H1 (cell line): ENCODE data around the gene COL6A5. TPM values are rescaled to one million over a fixed set of nuclear protein-coding genes. Genes with fewer than 3 reads are reported as not detected.

ENCODE experiments used
- CTCF ChIA-PET: fragments of 300-600 bp; sonication (Branson Sonifier 250); formaldehyde crosslinking; loops from one replicate; lab custom pipeline; 2021; ENCODE audit not compliant: partially characterized antibody; lab: Charles Lee
- POLR2A ChIA-PET: fragments of 300-600 bp; sonication (Branson Sonifier 250); formaldehyde crosslinking; loops from one replicate; lab custom pipeline; 2021; ENCODE audit warnings: inconsistent platforms; ENCODE audit not compliant: partially characterized antibody; lab: Charles Lee
- DNase-seq, 2 experiments: peaks; one replicate each; pipeline versions ENCODE4 v3.0.0 to v3.0.0-alpha.2; 2010 to 2022; ENCODE audit warnings: low spot score in 2 of 2, low read depth in 1 of 2, mixed read lengths in 1 of 2
- FAIRE-seq: peaks from 2 replicates; lab custom pipeline; 2011; peaks lifted over from hg19 to GRCh38; lab: Jason Lieb, UNC
- H2AFZ ChIP-seq: 2 replicates; pipeline ENCODE4 v1.8.1; 2012; ENCODE audit warnings: low read length, inconsistent platforms
- H2AK5ac ChIP-seq: 2 replicates; pipeline ENCODE4 v1.6.1; 2013; ENCODE audit warnings: low read depth, low read length
- H2BK120ac ChIP-seq: replicated peaks from 2 replicates; pipeline ENCODE3; 2013; ENCODE audit warnings: low read depth, low read length, inconsistent platforms
- H2BK12ac ChIP-seq: 2 replicates; pipeline ENCODE4 v1.6.1; 2013; ENCODE audit warnings: low read depth, low read length
- H2BK15ac ChIP-seq: 2 replicates; pipeline ENCODE4 v1.6.1; 2013; ENCODE audit warnings: low read length
- H2BK20ac ChIP-seq: 2 replicates; pipeline ENCODE4 v1.6.1; 2013; ENCODE audit warnings: low read length
- H2BK5ac ChIP-seq: 2 replicates; pipeline ENCODE4 v1.6.1; 2013; ENCODE audit warnings: low read depth, low read length
- H3K14ac ChIP-seq: 2 replicates; pipeline ENCODE4 v1.6.1; 2013; ENCODE audit warnings: inconsistent platforms; ENCODE audit not compliant: insufficient read length
- H3K18ac ChIP-seq: 2 replicates; pipeline ENCODE4 v1.6.1; 2013; ENCODE audit warnings: low read length; ENCODE audit errors: extremely low read depth
- H3K23ac ChIP-seq: 2 replicates; pipeline ENCODE4 v1.6.1; 2013; ENCODE audit warnings: inconsistent platforms; ENCODE audit not compliant: insufficient read length
- H3K23me2 ChIP-seq: 2 replicates; pipeline ENCODE4 v1.6.1; 2013; ENCODE audit warnings: low read depth, low read length
- H3K27ac ChIP-seq: 2 replicates; pipeline ENCODE4 v1.6.1; 2011; ENCODE audit warnings: low read depth, low read length, inconsistent platforms
- H3K27me3 ChIP-seq, 4 experiments: replicated peaks in 1 of 4; 1 replicate in 1 of 4; 2 replicates in 3 of 4; pipeline versions ENCODE4 v1.6.1 to v1.8.1; 2011 to 2013; ENCODE audit warnings: low read length in 3 of 4, mild to moderate bottlenecking in 3 of 4, inconsistent platforms in 2 of 4, mixed read lengths in 2 of 4, moderate library complexity in 1 of 4; ENCODE audit not compliant: control insufficient read depth in 3 of 4, insufficient read depth in 3 of 4; ENCODE audit errors: extremely low read depth in 1 of 4
- H3K36me3 ChIP-seq, 4 experiments: 2 replicates each; pipeline versions ENCODE4 v1.6.1 to v1.8.1; 2011 to 2013; ENCODE audit warnings: mild to moderate bottlenecking in 4 of 4, low read length in 3 of 4, moderate library complexity in 2 of 4, control low read depth in 1 of 4, inconsistent platforms in 1 of 4; ENCODE audit not compliant: insufficient read depth in 4 of 4, control insufficient read depth in 2 of 4
- H3K4ac ChIP-seq: replicated peaks from 2 replicates; pipeline ENCODE3; 2013; ENCODE audit warnings: low read length, low read depth, mixed read lengths, inconsistent platforms; ENCODE audit not compliant: insufficient read length
- H3K4me1 ChIP-seq, 4 experiments: replicated peaks in 1 of 4; 1 replicate in 1 of 4; 2 replicates in 3 of 4; pipeline versions ENCODE4 v1.6.1 to v1.8.1; 2011 to 2013; ENCODE audit warnings: low read length in 3 of 4, inconsistent platforms in 2 of 4, mixed read lengths in 1 of 4; ENCODE audit not compliant: insufficient read depth in 4 of 4, control insufficient read depth in 3 of 4
- H3K4me2 ChIP-seq, 2 experiments: 2 replicates each; pipeline versions ENCODE4 v1.6.1 to v1.8.1; 2011 to 2013; ENCODE audit warnings: low read depth in 2 of 2, low read length in 2 of 2, control low read depth in 1 of 2, inconsistent platforms in 1 of 2, mild to moderate bottlenecking in 1 of 2; ENCODE audit not compliant: insufficient read depth in 1 of 2
- H3K4me3 ChIP-seq, 4 experiments: fragments of 200-600, 300-600 bp in 1 of 4; sonication (generic), shearing (Covaris generic), sonication (Bioruptor Twin) in 1 of 4; 2 replicates each; pipeline versions ENCODE4 v1.5.1 to v1.8.1; 2011 to 2016; ENCODE audit warnings: low read length in 4 of 4, low read depth in 3 of 4, control low read depth in 2 of 4, inconsistent platforms in 2 of 4, mild to moderate bottlenecking in 2 of 4, mixed read lengths in 1 of 4, moderate library complexity in 1 of 4; ENCODE audit not compliant: insufficient read depth in 2 of 4; ENCODE audit errors: extremely low read depth in 1 of 4
- H3K56ac ChIP-seq: replicated peaks from 2 replicates; pipeline ENCODE3; 2013; ENCODE audit warnings: low read depth, mild to moderate bottlenecking, mixed read lengths, low read length, inconsistent platforms; ENCODE audit not compliant: insufficient read length
- H3K79me1 ChIP-seq: 2 replicates; pipeline ENCODE4 v1.6.1; 2013; ENCODE audit warnings: low read depth, low read length, control low read depth
- H3K79me2 ChIP-seq, 2 experiments: 2 replicates each; pipeline versions ENCODE4 v1.6.1 to v1.8.1; 2012 to 2013; ENCODE audit warnings: low read length in 2 of 2, mild to moderate bottlenecking in 2 of 2, inconsistent platforms in 1 of 2; ENCODE audit not compliant: insufficient read depth in 2 of 2, control insufficient read depth in 1 of 2
- H3K9ac ChIP-seq, 4 experiments: replicated peaks in 1 of 4; 1 replicate in 1 of 4; 2 replicates in 3 of 4; pipeline versions ENCODE4 v1.6.1 to v1.8.1; 2011 to 2013; ENCODE audit warnings: low read depth in 3 of 4, low read length in 3 of 4, control low read depth in 2 of 4, mild to moderate bottlenecking in 2 of 4, moderate library complexity in 2 of 4, inconsistent platforms in 1 of 4; ENCODE audit errors: extremely low read depth in 1 of 4
- H3K9me3 ChIP-seq, 2 experiments: 2 replicates each; pipeline versions ENCODE4 v1.6.1 to v1.8.1; 2012 to 2013; ENCODE audit warnings: mild to moderate bottlenecking in 2 of 2, moderate library complexity in 2 of 2, control low read depth in 1 of 2, inconsistent platforms in 1 of 2, low read depth in 1 of 2, low read length in 1 of 2, mixed read lengths in 1 of 2; ENCODE audit not compliant: insufficient read depth in 2 of 2
- H4K20me1 ChIP-seq, 2 experiments: replicated peaks in 1 of 2; 2 replicates each; pipeline versions ENCODE3 to v1.8.1; 2011 to 2013; ENCODE audit warnings: inconsistent platforms in 2 of 2, low read length in 2 of 2, mild to moderate bottlenecking in 1 of 2; ENCODE audit not compliant: insufficient read depth in 2 of 2, control insufficient read depth in 1 of 2
- H4K5ac ChIP-seq: 2 replicates; pipeline ENCODE4 v1.6.1; 2013; ENCODE audit warnings: low read length, low read depth, mixed read lengths, inconsistent platforms; ENCODE audit not compliant: insufficient read length
- H4K8ac ChIP-seq: 2 replicates; pipeline ENCODE4 v1.8.0; 2013; ENCODE audit warnings: mild to moderate bottlenecking, moderate library complexity, low read length, inconsistent platforms; ENCODE audit not compliant: insufficient read depth; ENCODE audit errors: extremely low read depth
- H4K91ac ChIP-seq: replicated peaks from 2 replicates; pipeline ENCODE3; 2013; ENCODE audit warnings: low read length, mixed read lengths, inconsistent platforms; ENCODE audit not compliant: insufficient read length
- ASH2L ChIP-seq: fragments of 200-600, 300-600 bp; sonication (generic); IDR thresholded peaks from one replicate; pipeline ENCODE4 v1.7.1; 2017; ENCODE audit warnings: low read length
- BACH1 ChIP-seq: IDR thresholded peaks from 2 replicates; pipeline ENCODE4 v1.6.1; 2012; ENCODE audit warnings: low read length, improper control_type of control experiment
- BRCA1 ChIP-seq: IDR thresholded peaks from 2 replicates; pipeline ENCODE4 v1.6.1; 2012; ENCODE audit warnings: low read depth, low read length, improper control_type of control experiment
- CTBP2 ChIP-seq: IDR thresholded peaks from 2 replicates; pipeline ENCODE4 v1.7.0; 2011; ENCODE audit warnings: borderline replicate concordance, mild to moderate bottlenecking, moderate library complexity, mixed read lengths, low read length; ENCODE audit not compliant: insufficient read depth, insufficient read length
- EZH2 ChIP-seq: fragments of 200-600 bp; sonication (generic); IDR thresholded peaks from 2 replicates; pipeline ENCODE4 v1.7.1; 2012; ENCODE audit warnings: low read depth, mild to moderate bottlenecking, moderate library complexity, low read length, inconsistent platforms; ENCODE audit not compliant: severe bottlenecking
- FOSL1 ChIP-seq: IDR thresholded peaks from 2 replicates; pipeline ENCODE4 v1.6.1; 2011; ENCODE audit warnings: mild to moderate bottlenecking, low read depth, low read length, moderate library complexity; ENCODE audit not compliant: insufficient read depth
- JUND ChIP-seq: IDR thresholded peaks from 2 replicates; pipeline ENCODE4 v1.6.1; 2011; ENCODE audit warnings: mild to moderate bottlenecking, improper control_type of control experiment, low read length
- MAFK ChIP-seq: IDR thresholded peaks from 2 replicates; pipeline ENCODE4 v1.6.1; 2012; ENCODE audit warnings: low read depth, mild to moderate bottlenecking, improper control_type of control experiment, low read length
- NANOG ChIP-seq: IDR thresholded peaks from 2 replicates; pipeline ENCODE4 v1.6.1; 2011; ENCODE audit warnings: low read length, low read depth, mild to moderate bottlenecking, inconsistent platforms; ENCODE audit not compliant: insufficient read depth, poor library complexity, severe bottlenecking
- POU5F1 ChIP-seq: IDR thresholded peaks from 2 replicates; pipeline ENCODE4 v1.6.1; 2011; ENCODE audit warnings: low read depth, mild to moderate bottlenecking, low read length, moderate library complexity
- SIX5 ChIP-seq: IDR thresholded peaks from 2 replicates; pipeline ENCODE4 v1.6.1; 2011; ENCODE audit warnings: mild to moderate bottlenecking, low read depth, low read length
- SP1 ChIP-seq: IDR thresholded peaks from 2 replicates; pipeline ENCODE4 v1.6.1; 2011; ENCODE audit warnings: low read depth, low read length
- SRF ChIP-seq: IDR thresholded peaks from 2 replicates; pipeline ENCODE4 v1.6.1; 2011; ENCODE audit warnings: mild to moderate bottlenecking, low read depth, low read length, moderate library complexity
- TEAD4 ChIP-seq: IDR thresholded peaks from 2 replicates; pipeline ENCODE4 v1.6.1; 2012; ENCODE audit warnings: low read depth, low read length, inconsistent platforms, mixed read lengths
- WGBS, 2 experiments: shearing (Covaris generic) in 1 of 2; methylation state at CpG; one replicate each; pipeline versions ENCODE4 v1.1.6 to v1.1.7; 2013 to 2015; ENCODE audit warnings: low lambda C conversion rate in 2 of 2, mixed read lengths in 2 of 2, inconsistent platforms in 1 of 2, low coverage in 1 of 2, missing lambda C conversion rate in 1 of 2; ENCODE audit not compliant: insufficient replicate concordance in 2 of 2, insufficient coverage in 1 of 2, insufficient read length in 1 of 2; ENCODE audit errors: extremely low coverage in 1 of 2, missing lambda C conversion rate in 1 of 2; 5-methylcytosine and 5-hydroxymethylcytosine counted together
- polyA plus RNA-seq, 7 experiments: library from polyadenylated mRNA; depleted of rRNA in 3 of 7; stranded (reverse) in 5 of 7; unstranded in 2 of 7; fragments of >200 nt in 5 of 7; fragments of 200-250 nt in 2 of 7; gene quantifications; 1 replicate in 5 of 7; 2 replicates in 1 of 7; 4 replicates in 1 of 7; pipeline versions ENCODE4 v1.2.1 to v1.2.3, GENCODE V29; 2011 to 2013; ENCODE audit warnings: missing spikeins in 2 of 7, mixed read lengths in 2 of 7
- total RNA-seq: library from RNA; stranded (reverse); fragmentation: NEBNext Ultra II Directional; extraction: Animal tissue kit (Norgen Biotek cat#: 25700); gene quantifications from 2 replicates; pipeline ENCODE4 v1.2.1, GENCODE V29; 2021
- TF ChIP-seq, protein P1 (sequence below): IDR thresholded peaks from 2 replicates; pipeline ENCODE4 v1.6.1; 2012; ENCODE audit warnings: inconsistent platforms

COL6A5 gene
- total and polyA plus RNA-seq, 2 of the 8 experiments (the other 6 are each of a cell fraction or from before 2014, with no cell fraction given) = 0.05 to 0.06 TPM

- no peak for FAIRE-seq
- Histone ChIP-seq H3K9ac (no peak overlapping the region), H2BK120ac (no peak overlapping the region)
- TF ChIP-seq FOSL1 = no peak
- no peak for TF ChIP-seq BACH1
- TF ChIP-seq NANOG = no peak
- no peak for TF ChIP-seq JUND
- TF ChIP-seq SRF = no peak
- no peak for TF ChIP-seq SIX5
- TF ChIP-seq SP1 = no peak
- no peak for TF ChIP-seq BRCA1
- TF ChIP-seq EZH2 = no peak
- TF ChIP-seq POU5F1 = no peak
- no peak for TF ChIP-seq ASH2L
- no peak for TF ChIP-seq TEAD4
- TF ChIP-seq MAFK = no peak
- no peak for TF ChIP-seq CTBP2
- TF ChIP-seq, protein P1, sequence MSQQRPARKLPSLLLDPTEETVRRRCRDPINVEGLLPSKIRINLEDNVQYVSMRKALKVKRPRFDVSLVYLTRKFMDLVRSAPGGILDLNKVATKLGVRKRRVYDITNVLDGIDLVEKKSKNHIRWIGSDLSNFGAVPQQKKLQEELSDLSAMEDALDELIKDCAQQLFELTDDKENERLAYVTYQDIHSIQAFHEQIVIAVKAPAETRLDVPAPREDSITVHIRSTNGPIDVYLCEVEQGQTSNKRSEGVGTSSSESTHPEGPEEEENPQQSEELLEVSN = no peak
Measured at GRCh38 chr3:130414457-130414856, 69.0 kb downstream of the COL6A5 start.

More at GRCh38 chr3:130414457-130414856, 69.0 kb downstream of the COL6A5 start:
- ChIA-PET POLR2A (no interaction called here), CTCF (no interaction called here)
- no peak overlapping the region for H3K18ac ChIP-seq
- H2AFZ ChIP-seq = no peak overlapping the region
- no peak overlapping the region for H3K56ac ChIP-seq
- H3K79me1 ChIP-seq = no peaks in the 10 kb centered on the region
- no peaks in the 10 kb centered on the region for H3K9me3 ChIP-seq
- no peaks in the 10 kb centered on the region for H3K4me1 ChIP-seq
- no peak for DNase-seq
- no peak overlapping the region for H2BK20ac ChIP-seq
- no peaks in the 10 kb centered on the region for H4K20me1 ChIP-seq
- no peak overlapping the region for H4K91ac ChIP-seq
- H3K23me2 ChIP-seq = no peaks in the 10 kb centered on the region
- H3K4me3 ChIP-seq = no peak overlapping the region
- H3K4me2 ChIP-seq = no peak overlapping the region
- H4K5ac ChIP-seq = no peak overlapping the region
- H3K14ac ChIP-seq = no peak overlapping the region
- H2AK5ac ChIP-seq = no peak overlapping the region
- no peak overlapping the region for H2BK15ac ChIP-seq
- no peaks in the 10 kb centered on the region; a peak in 1 of 7 replicates for H3K27me3 ChIP-seq
- no peaks in the 10 kb centered on the region for H3K36me3 ChIP-seq
- 85% methylated on average over 4 of the region's 4 CpGs; no CpG with 5 or more reads in 1 of the 2 experiments for WGBS, 2 experiments
- H2BK5ac ChIP-seq = no peak overlapping the region
- no peak overlapping the region for H3K23ac ChIP-seq
- H3K79me2 ChIP-seq = no peaks in the 10 kb centered on the region
- no peak overlapping the region for H4K8ac ChIP-seq
- no peak overlapping the region for H2BK12ac ChIP-seq
- no peak overlapping the region for H3K27ac ChIP-seq
- no peak overlapping the region for H3K4ac ChIP-seq
